Choroid plexus epithelial cell (primary cell): ENCODE results near the gene EHF.
A peak's percentile ranks its signal among the peaks of the same experiment; 100 is the strongest.

Experiments used
- DNase-seq: peaks from one replicate; pipeline ENCODE4 v3.0.0-alpha.2; 2010; ENCODE audit warnings: low read depth
- H3K4me3 ChIP-seq: 2 replicates; pipeline ENCODE4 v1.5.1; 2011; ENCODE audit warnings: low read depth, mild to moderate bottlenecking, control low read depth, low read length, moderate library complexity
- TF ChIP-seq, protein P1 (sequence below): conservative IDR thresholded peaks from 2 replicates; pipeline ENCODE4 v1.5.1; 2011; ENCODE audit warnings: low read depth, mild to moderate bottlenecking, control low read depth, inconsistent platforms, low read length, moderate library complexity

Gene EHF

DNA sequence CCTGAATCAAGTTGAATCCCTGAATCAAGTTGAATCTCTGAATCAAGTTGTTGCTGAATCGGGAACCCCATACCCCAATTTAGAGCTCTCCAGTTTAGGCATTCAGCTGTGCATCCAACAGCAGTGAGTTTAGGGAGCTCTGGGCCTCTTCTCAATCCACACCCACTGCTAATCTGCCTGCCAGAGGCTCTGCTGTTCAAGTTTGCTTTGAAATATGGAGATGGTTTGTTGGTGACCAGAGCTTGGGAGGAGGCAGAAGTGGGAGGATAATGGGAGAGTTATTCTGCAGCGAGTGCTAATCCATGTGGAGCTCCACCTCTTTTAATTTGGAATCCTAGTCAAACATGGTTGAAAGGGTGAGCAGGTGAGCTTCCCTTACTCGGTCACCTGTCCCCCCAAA is 22.4 kb downstream of the EHF start:
- H3K4me3 ChIP-seq = no peak overlapping the region
- DNase-seq = no peak
- TF ChIP-seq, protein P1, sequence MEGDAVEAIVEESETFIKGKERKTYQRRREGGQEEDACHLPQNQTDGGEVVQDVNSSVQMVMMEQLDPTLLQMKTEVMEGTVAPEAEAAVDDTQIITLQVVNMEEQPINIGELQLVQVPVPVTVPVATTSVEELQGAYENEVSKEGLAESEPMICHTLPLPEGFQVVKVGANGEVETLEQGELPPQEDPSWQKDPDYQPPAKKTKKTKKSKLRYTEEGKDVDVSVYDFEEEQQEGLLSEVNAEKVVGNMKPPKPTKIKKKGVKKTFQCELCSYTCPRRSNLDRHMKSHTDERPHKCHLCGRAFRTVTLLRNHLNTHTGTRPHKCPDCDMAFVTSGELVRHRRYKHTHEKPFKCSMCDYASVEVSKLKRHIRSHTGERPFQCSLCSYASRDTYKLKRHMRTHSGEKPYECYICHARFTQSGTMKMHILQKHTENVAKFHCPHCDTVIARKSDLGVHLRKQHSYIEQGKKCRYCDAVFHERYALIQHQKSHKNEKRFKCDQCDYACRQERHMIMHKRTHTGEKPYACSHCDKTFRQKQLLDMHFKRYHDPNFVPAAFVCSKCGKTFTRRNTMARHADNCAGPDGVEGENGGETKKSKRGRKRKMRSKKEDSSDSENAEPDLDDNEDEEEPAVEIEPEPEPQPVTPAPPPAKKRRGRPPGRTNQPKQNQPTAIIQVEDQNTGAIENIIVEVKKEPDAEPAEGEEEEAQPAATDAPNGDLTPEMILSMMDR = no peak

DNA sequence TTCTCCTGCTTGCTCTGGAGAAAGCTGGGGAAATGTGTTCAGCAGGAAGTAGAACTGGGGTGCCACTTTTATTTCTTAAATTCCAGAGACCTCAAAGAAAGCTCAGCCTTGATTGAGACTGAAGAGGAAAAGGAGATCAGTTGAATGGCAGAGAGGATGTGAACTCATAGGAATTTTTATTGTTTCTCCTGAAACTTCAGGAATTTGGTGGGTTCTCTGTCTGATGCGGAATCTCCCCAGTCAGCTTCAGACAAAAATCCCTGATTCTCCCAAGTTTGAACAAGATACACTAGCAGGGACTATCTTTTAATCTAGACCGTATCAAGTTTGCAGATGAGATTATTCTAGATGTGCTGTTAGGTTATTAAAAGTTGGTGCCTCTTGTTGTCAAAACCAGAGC is 23.0 kb downstream of the EHF start:
- TF ChIP-seq, protein P1 = no peak

DNA sequence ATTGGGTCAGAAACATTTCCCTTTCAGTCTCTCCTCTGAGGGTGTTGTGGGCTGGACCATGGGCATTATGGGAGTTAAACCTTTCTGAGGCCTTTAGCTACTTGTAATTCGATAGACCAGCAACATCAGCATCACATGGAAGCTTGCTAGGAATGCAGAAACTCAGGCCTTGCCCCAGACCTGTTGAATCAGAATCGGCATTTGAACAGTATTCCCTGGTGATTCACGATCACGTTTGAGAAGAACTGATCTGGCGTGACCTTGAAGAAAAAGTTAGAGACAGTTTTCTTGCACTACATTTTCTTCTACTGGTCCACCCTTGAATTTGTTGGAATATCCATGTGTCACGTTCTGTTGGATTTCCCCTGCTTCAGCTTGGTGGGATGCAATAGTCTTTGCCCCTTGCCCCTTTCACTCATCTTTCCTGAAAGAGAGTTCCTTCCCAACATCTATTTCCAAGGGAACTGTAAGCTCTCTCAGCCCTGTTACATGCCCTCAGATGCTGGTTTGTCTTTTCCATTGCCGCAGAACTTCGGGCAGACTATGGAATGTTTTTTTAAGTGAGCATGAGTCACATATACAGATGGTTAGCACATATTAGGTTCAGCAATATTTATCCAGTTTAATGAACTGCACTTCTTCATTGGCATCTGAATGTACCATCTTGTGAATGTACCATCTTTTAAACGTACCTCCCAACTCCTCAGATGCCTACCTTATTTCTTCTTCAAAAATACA is 23.9 kb downstream of the EHF start:
- peak; percentile 88 for DNase-seq
- H3K4me3 ChIP-seq = no peak overlapping the region
- TF ChIP-seq, protein P1 = no peak

More for the DNA sequence above, 23.0 kb downstream of the EHF start:
- DNase-seq = no peak
- H3K4me3 ChIP-seq = no peak overlapping the region

DNA sequence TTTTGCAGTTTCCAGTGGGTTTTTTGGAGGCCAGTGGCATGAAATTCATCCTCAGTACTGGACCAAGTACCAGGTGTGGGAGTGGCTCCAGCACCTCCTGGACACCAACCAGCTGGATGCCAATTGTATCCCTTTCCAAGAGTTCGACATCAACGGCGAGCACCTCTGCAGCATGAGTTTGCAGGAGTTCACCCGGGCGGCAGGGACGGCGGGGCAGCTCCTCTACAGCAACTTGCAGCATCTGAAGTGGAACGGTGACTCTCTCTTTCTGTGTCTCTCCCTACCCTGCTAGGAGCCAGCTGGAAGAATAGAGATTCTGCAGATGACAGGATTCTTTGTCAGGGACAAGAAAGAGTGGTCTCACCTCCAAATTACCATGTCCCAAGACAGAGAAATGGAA is 25.5 kb downstream of the EHF start:
- TF ChIP-seq, protein P1 = no peak

DNA sequence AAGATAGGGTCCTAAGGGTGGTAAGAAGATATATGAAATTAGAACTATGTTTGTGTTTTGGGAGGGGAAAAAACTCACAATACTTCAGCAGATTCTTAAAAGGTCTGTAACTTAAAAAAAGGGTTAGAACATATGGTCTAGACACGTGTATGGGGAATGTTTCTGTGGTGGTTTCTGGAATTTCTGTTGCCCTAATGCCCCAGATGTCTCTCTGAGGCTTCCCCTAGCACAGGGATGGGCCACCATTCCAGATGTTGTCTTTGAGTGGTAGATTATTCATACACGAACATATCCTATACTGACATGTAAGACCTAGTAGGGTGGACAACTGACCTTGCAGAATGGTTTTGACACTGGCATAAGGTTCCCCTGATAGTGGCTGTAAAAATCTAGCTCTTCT is 26.2 kb downstream of the EHF start:
- H3K4me3 ChIP-seq = no peak overlapping the region
- TF ChIP-seq, protein P1 = no peak
- peak; percentile 59 for DNase-seq

More for the DNA sequence above, 25.5 kb downstream of the EHF start:
- no peak for DNase-seq
- no peak overlapping the region for H3K4me3 ChIP-seq

DNA sequence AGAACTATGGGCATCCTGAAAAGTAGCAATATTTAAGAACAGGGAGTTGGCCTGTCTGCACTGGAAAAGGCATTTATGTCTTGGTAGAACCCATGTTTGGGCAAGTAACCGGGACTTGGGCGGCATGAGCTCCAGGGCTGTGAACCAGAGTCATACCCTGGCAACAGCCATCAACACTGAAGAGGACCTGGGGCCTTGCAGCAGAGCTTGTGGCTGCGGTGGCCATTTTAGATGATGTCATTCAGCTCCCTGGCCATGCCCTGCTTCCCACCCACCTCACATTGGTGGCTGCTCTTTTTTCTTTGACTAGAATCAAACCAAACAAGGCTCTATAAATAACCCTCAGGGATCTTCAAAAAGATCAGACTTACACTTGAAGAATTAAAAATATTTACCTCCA is 26.6 kb downstream of the EHF start:
- H3K4me3 ChIP-seq = no peak overlapping the region
- no peak for DNase-seq
- TF ChIP-seq, protein P1 = no peak

DNA sequence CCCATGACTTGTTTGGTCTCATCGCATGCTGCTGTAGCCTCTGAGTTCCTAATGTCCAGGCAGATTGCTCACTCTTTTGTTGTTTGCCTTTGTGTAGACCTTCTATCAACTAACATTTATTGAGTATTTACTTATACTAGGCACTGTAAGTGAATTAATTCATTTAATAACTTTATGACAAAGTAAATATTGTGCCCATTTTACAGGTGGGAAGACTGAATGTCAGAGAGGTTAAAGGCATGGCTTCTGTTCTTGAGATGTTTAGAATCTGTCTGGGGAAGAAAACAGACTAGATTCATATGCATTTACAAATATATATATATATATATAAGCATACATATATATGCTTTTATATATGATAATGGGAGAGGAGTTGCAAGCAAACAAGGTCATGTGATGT is 27.1 kb downstream of the EHF start:
- no peak for DNase-seq
- TF ChIP-seq, protein P1 = no peak
- no peak overlapping the region for H3K4me3 ChIP-seq
